CD4-positive, alpha-beta T cell treated with Interleukin-1 beta for 1 hour (primary cell): ENCODE results near the gene RASAL3.

Experiments
- DNase-seq, 2 donors: peaks; one replicate each; pipeline ENCODE4 v3.0.0-alpha.2; 2020 to 2022

RASAL3 gene

GRCh38 chr19:15432629-15433518 lies 31.5 kb downstream of the RASAL3 start:
- DNase-seq: peak; percentile 91 to 93

- no peak for DNase-seq
Measured at GRCh38 chr19:15432018-15432494, 32.3 kb downstream of the RASAL3 start.

DNA sequence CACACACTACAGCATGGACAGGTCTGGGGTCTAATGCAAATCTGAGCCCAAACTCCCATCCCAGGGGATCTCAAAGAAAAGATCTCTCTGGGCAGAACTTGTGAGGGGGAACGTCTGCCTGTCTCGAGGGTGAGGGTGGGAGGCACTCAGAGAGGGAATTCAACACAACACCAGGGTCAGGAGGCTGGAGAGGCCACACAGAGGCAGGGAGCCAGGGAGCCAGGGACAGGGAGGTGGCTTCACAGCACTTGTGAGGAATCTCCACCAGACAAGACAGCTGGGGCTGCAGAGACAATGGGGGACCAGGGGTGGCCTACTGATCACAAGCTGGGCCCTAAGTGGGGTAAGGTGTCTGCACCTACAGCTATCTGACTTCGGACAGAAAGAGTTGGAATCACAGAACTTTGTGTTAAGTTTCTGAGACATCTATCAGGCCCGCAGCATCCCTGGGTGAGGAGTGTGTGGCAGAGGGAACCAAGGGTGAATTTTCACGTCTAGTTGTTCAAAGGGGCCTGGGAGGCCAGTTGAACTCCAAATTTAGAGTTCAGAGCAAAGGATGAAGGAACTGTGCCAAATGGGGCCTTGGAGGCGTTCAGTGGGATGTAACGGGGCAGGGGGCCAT lies 32.8 kb downstream of the RASAL3 start:
- DNase-seq: no peak

DNA sequence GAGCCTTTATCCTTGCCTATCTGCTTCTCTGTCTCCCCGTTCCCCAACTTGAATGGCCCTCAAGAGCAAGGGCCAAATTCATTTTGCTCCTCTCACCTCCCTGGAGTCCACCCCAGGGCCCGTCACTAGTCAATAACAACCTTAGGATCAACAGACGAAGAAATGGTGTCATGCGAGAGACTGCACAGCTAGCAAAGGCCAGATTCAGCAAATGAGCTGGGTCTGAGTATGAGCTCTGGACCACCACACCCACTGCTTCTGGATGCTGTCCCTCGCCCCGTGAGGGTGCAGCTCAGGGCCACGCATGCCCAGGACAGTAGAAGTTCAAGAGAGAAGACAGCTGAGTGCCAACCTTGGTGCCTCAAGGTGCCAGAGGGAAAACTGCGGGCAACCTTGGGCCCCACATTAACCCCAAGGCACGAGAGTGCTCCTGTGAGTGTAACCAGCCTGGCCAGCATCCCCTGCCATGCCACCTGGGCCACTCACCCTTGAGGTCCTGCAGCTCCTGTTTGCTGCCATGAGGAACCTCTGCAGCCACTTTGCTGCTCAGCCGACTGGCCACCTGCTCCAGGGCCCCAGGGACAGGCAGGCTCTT lies 33.7 kb downstream of the RASAL3 start:
- DNase-seq: no peak

- no peak for DNase-seq
Measured at GRCh38 chr19:15429825-15430467, 34.4 kb downstream of the RASAL3 start.

- no peak for DNase-seq
Measured at GRCh38 chr19:15428956-15429824, 35.2 kb downstream of the RASAL3 start.

GRCh38 chr19:15427991-15428471 lies 36.3 kb downstream of the RASAL3 start:
- no peak for DNase-seq

- no peak for DNase-seq
Measured at GRCh38 chr19:15427350-15427700, 37.0 kb downstream of the RASAL3 start.

DNA sequence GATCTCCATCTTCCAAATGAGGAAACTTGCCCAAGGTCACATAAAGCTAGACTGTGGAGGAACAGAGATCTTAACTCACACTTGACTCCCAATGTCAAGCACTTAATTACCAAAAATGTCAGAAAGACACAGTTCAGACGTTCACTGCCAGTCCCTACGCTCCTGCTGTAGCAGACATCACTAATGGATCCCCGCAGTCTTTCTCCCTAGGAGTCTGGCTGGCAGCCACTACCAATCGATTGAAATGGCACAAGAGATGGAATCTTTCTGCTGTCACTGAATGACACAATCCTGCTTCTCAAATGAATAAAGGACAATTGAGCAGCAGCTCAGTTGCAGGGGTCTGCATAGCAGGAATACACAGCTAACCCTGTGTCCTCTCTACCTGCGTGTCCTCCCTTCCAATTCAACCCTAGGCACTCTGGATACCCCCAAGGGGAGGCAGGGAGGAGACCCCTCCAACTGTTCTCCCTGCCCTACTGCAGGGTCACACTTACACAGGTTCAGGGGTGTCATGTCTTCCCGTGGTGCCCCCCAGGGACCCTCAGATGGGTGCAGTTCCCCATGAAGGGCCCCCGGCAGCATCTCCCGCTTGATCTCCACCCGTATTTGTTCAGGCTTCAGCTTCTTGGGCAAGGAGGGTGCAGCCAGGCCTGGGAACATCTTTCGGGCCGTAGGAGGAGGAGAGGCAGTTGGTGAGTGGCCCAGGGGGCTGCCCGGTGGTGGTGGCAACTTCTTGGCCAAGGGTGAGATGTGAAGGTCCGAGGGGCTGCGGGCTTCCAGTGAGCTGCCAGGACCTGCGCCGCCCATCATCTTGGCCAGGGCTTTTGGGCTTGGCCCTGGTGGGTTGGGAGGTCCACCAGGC lies 37.6 kb downstream of the RASAL3 start:
- no peak for DNase-seq

DNA sequence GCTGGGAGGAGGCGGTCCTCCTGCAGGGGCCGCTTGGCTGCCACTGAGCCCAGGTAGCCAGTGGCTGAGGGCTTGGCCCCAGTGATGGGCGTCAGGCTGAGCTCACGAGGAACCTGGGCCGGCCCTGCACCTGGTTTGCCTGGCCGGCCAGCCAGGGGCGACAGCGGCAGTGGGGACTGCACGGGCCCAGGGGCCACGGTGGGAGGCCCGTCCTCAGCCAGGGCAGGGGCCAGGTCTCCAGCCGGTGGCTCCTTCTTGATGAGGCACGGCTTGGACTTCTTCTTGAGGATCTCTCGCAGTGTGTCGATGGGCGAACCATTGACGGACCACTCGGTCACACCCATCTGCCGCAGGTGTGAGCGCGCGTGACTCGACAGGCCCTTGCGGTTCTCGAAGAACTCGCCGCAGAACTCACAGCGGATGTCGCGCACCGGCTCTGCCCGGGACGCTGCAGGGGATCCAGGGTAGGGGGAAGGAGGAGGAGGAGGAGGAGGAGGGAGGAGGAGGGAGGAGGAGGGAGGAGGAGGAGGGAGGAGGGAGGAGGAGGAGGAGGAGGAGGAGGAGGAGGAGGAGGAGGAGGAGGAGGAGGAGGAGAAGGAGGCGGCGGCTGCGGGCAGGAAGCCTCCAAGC lies 38.9 kb downstream of the RASAL3 start:
- DNase-seq: no peak

DNA sequence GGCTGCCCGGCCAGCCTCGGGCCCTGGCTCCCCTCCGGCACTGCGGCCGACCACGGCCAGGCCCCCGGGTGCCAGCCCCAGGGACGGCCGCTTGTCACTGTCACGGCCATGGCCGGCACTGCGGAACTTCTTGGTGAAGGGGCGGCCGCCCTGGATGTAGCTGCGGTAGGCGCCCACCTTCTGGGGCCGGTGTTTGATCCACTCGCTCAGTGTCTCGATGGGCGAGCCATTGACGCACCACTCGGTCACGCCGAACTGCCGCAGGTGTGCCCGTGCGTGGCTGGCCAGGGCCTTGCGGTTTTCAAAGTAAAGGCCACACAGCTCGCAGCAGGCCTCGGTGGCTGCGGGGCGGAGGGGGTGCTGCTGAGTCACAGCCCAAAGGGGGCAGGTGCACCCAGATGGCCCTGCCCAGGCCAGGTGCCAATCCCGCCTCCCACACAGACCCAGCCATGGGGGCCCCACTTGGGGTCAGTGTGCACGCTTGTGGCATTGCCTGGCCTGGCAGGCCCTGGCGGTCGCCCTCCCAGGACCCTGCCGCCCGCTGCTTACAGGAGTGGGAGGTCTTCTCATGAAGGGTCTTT lies 39.6 kb downstream of the RASAL3 start:
- no peak for DNase-seq

GRCh38 chr19:15424121-15424520 lies 40.2 kb downstream of the RASAL3 start:
- DNase-seq: no peak

DNA sequence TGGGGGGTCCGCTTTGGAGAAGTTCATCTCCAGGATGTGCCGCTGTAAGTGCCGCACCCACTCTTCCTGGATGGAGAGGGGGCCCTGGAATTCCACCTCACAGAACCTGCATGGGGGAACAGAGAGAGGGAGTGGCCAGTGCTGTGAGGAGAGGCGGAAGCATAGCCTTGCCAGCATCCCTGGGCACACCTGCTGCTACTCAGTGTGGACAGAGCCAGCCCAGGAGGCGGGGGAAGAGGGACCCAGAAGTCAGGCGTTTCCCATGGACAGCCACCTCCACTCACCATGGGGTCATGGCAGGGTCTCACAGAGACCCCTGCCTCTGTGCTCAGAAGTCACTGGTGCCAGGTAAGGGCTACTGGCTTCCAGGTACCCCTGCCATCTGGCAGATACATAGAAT lies 41.2 kb downstream of the RASAL3 start:
- DNase-seq: no peak

GRCh38 chr19:15422296-15423075 lies 41.9 kb downstream of the RASAL3 start:
- no peak for DNase-seq

GRCh38 chr19:15421721-15422260 lies 42.6 kb downstream of the RASAL3 start:
- DNase-seq: no peak

DNA sequence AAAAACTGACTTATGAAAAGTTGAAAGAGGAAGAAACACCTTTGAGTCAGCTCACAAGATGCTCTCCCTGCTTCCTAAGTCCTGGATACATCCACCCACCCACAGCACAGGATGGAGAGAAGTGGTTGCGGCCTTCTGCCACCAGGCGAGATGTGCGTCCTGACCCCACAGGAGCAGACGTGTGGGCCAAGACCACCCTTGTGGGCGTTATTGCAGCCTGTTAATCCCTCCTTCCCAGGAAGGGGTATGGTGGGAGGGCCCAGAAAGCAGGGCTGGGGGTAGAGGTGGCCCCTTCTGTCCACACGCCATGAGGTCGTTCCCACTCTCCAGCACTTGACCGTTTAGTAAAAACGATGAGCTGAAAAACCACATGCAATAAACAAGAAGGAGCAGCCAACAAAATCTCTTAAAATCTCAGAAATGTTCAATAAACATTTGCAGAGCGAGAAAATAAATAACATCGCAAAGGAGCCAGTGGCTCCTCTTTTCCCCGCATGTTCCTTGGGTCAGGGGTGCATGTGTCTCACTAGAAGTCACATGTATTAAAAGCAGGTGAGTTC lies 43.1 kb downstream of the RASAL3 start:
- DNase-seq: no peak

DNA sequence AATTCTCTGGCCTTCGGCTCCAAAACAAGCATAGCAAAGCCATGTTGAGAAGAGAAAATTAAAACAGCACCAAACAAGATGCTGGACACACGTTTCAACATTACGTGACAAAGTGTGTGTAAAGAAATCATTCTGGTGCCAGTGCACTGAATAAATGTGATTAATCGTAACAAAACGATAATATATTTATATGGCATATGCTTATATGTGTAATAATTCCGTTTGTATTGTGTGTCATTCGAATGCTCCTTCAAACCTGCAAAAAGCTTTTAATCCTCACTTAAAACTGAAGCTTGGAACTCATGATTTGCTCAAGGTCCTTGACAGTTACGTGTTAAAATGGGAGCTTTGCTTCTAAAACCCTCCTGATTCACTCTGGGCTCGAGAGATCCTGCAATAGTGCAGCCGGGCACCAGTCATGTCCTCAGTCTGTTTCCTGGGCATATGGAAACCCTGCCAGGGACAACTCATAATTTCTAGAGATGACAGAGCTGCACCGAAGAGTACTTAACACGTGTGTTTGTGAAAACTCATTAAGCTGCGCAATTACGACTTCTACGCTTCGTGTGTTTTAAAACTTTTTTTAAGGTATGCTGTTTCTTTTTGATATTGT lies 44.8 kb downstream of the RASAL3 start:
- DNase-seq: no peak
